ENCODE data around the gene ANKS6.

Gene ANKS6

DNA sequence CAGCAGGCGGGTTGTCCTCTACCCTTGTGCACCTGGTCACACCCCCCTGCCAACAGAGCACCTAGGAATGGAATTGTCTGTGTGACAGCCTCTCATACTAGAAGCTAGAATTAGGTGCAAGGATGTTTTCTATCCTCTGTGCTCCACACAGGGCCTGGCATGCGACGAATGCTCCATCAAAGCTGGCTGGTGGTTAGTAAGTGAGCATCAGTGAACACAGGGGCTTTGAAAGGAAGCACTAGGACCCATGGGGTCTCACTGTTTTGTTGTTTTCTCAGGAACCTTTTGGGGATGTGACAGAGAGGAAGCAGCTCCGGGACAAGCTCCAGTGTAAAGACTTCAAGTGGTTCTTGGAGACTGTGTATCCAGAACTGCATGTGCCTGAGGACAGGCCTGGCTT lies 43.4 kb upstream of the ANKS6 start:
- DNase-seq: no peak
- Histone ChIP-seq H3K27ac (ENCODE audit: low read length) (no peak overlapping the region), H2AFZ (ENCODE audit: low read depth, low read length) (no peak overlapping the region), H3K36me3 (ENCODE audit: insufficient read depth, low read length) (no peaks in the 10 kb centered on the region), H3K4me3 (ENCODE audit: low read depth in 1 of 2, low read length in 2 of 2) (no peak overlapping the region), H3K9me3 (ENCODE audit: insufficient read depth, low read length, severe bottlenecking) (no peaks in the 10 kb centered on the region), H3K4me1 (ENCODE audit: insufficient read depth, low read length) (no peaks in the 10 kb centered on the region), H3K4me2 (ENCODE audit: insufficient read depth, low read length) (no peak overlapping the region), H3K27me3 (ENCODE audit: insufficient read depth, low read length, poor library complexity) (no peaks in the 10 kb centered on the region), H4K20me1 (ENCODE audit: insufficient read depth, low read length) (no peaks in the 10 kb centered on the region), H3K9ac (ENCODE audit: low read depth, low read length) (no peak overlapping the region), H3K79me2 (ENCODE audit: insufficient read depth, low read length) (no peaks in the 10 kb centered on the region)
- ATAC-seq (ENCODE audit: insufficient read depth, low read depth): no peak
- no peak for TF ChIP-seq EZH2 (IDR thresholded peaks at IDR 0.05; ENCODE audit: borderline replicate concordance, low read depth, low read length, severe bottlenecking)
- TF ChIP-seq, protein P1, sequence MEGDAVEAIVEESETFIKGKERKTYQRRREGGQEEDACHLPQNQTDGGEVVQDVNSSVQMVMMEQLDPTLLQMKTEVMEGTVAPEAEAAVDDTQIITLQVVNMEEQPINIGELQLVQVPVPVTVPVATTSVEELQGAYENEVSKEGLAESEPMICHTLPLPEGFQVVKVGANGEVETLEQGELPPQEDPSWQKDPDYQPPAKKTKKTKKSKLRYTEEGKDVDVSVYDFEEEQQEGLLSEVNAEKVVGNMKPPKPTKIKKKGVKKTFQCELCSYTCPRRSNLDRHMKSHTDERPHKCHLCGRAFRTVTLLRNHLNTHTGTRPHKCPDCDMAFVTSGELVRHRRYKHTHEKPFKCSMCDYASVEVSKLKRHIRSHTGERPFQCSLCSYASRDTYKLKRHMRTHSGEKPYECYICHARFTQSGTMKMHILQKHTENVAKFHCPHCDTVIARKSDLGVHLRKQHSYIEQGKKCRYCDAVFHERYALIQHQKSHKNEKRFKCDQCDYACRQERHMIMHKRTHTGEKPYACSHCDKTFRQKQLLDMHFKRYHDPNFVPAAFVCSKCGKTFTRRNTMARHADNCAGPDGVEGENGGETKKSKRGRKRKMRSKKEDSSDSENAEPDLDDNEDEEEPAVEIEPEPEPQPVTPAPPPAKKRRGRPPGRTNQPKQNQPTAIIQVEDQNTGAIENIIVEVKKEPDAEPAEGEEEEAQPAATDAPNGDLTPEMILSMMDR (IDR thresholded peaks at IDR 0.05; ENCODE audit: borderline replicate concordance, extremely low read depth, low read length, poor library complexity, severe bottlenecking): no peak

DNA sequence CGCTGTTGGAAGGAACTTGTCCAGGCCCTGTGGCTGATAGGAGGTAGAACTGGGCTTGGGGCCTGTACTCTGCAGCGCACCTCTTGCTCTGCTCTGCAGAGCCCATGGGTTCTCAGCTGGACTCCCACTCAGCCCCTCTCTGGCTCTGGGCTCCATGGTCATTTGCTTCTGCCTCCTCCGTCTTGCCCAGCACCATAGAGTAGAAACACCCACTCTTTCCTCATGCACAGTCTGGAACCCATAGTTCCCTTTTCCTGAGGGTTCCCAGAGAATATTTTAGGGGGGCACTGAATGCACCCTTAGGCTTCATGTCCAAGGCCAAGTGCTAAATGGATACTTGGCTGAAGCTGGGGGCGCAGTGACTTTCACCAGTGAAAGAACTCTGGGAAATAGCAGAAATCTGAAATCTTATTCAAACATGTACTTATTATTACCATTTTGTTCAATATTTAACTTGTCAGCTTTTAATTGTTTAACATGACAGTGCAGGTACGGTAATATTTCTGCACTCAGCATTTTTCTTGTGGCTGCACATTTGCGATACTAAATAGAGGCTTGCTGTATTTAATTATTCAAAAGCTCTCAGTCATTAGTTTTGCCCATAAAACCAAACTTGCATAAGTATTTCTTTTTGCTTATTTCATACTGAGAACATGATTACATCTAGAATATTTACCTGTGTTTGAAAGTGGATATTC lies 42.7 kb upstream of the ANKS6 start:
- H3K79me2 ChIP-seq (ENCODE audit: insufficient read depth, low read length): no peaks in the 10 kb centered on the region
- no peak overlapping the region for H3K9ac ChIP-seq (ENCODE audit: low read depth, low read length)
- no peak for ATAC-seq (ENCODE audit: insufficient read depth, low read depth)
- H3K36me3 ChIP-seq (ENCODE audit: insufficient read depth, low read length): no peaks in the 10 kb centered on the region
- no peaks in the 10 kb centered on the region for H3K9me3 ChIP-seq (ENCODE audit: insufficient read depth, low read length, severe bottlenecking)
- H3K27me3 ChIP-seq (ENCODE audit: insufficient read depth, low read length, poor library complexity): no peaks in the 10 kb centered on the region
- no peak overlapping the region for H3K27ac ChIP-seq (ENCODE audit: low read length)
- no peaks in the 10 kb centered on the region for H4K20me1 ChIP-seq (ENCODE audit: insufficient read depth, low read length)
- no peak for DNase-seq
- no peak for TF ChIP-seq EZH2 (IDR thresholded peaks at IDR 0.05; ENCODE audit: borderline replicate concordance, low read depth, low read length, severe bottlenecking)
- TF ChIP-seq, protein P1 (IDR thresholded peaks at IDR 0.05; ENCODE audit: borderline replicate concordance, extremely low read depth, low read length, poor library complexity, severe bottlenecking): no peak
- no peak overlapping the region for H3K4me3 ChIP-seq (ENCODE audit: low read depth in 1 of 2, low read length in 2 of 2)
- H3K4me2 ChIP-seq (ENCODE audit: insufficient read depth, low read length): no peak overlapping the region
- H3K4me1 ChIP-seq (ENCODE audit: insufficient read depth, low read length): no peaks in the 10 kb centered on the region
- H2AFZ ChIP-seq (ENCODE audit: low read depth, low read length): no peak overlapping the region

DNA sequence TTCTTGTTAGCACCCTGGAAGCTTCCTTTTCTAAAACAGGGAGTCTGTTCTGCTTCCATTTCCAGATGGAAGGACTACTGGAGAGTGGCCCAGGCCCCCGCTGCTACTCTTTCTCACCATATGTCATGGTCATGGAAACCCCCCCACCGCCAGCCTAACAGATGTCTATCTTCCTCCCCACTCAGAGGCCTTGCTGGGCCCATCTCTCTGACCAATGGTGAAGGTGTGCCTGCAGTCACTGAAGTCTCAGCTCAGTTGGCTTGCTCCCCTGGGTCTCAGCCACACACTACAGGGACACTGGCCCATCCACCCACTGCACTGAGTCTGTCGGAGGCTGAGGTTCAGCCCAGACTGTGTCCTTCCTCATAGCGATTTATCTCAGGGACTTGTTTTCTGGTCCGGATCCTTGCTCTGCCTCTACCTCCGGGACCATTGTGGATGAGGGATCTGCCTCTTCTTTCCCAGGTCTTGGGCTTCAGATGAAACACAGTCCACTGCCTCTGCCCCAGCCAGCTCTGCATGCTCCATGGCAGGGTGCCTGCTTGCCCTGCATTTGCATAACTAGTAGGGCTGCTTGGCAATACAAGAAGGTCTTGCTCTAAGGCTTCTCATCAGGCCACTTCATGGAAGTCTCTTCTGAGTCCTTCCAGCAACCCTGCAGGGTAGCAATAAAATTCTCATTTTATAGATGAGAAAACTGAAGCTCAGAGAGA lies 42.0 kb upstream of the ANKS6 start:
- no peak overlapping the region for H2AFZ ChIP-seq (ENCODE audit: low read depth, low read length)
- H3K9ac ChIP-seq (ENCODE audit: low read depth, low read length): no peak overlapping the region
- H3K36me3 ChIP-seq (ENCODE audit: insufficient read depth, low read length): no peaks in the 10 kb centered on the region
- H3K79me2 ChIP-seq (ENCODE audit: insufficient read depth, low read length): no peaks in the 10 kb centered on the region
- no peaks in the 10 kb centered on the region for H3K9me3 ChIP-seq (ENCODE audit: insufficient read depth, low read length, severe bottlenecking)
- H3K4me1 ChIP-seq (ENCODE audit: insufficient read depth, low read length): no peaks in the 10 kb centered on the region
- H3K27me3 ChIP-seq (ENCODE audit: insufficient read depth, low read length, poor library complexity): no peaks in the 10 kb centered on the region
- H3K27ac ChIP-seq (ENCODE audit: low read length): no peak overlapping the region
- H4K20me1 ChIP-seq (ENCODE audit: insufficient read depth, low read length): no peaks in the 10 kb centered on the region
- H3K4me2 ChIP-seq (ENCODE audit: insufficient read depth, low read length): no peak overlapping the region
- ATAC-seq (ENCODE audit: insufficient read depth, low read depth) (no peak), DNase-seq (no peak)
- no peak overlapping the region for H3K4me3 ChIP-seq (ENCODE audit: low read depth in 1 of 2, low read length in 2 of 2)
- TF ChIP-seq EZH2 (IDR thresholded peaks at IDR 0.05; ENCODE audit: borderline replicate concordance, low read depth, low read length, severe bottlenecking): no peak
- TF ChIP-seq, protein P1 (IDR thresholded peaks at IDR 0.05; ENCODE audit: borderline replicate concordance, extremely low read depth, low read length, poor library complexity, severe bottlenecking): no peak

All from DND-41 (cell line).